DMS53 treated with DMSO at 0.1 percent for 48 hours (cell line): ENCODE data around the gene MGAT4A.

Experiments
- DNase-seq: peaks from one replicate; lab custom pipeline; 2025; ENCODE audit not compliant: unreplicated experiment; lab: John Stamatoyannopoulos, UW

MGAT4A gene

GRCh38 chr2:98731041-98731893 lies at the start of gene MGAT4A:
MGAT4A (minus strand) TSS chr2:98731132; CDS start chr2:98726332, 4,800 bp downstream.
- DNase-seq, result peak; percentile 79

GRCh38 chr2:98778741-98779483 lies 48.0 kb upstream of the MGAT4A start:
- DNase-seq, result no peak

- DNase-seq, result no peak
Measured at GRCh38 chr2:98778151-98778550, 47.2 kb upstream of the MGAT4A start.

DNA sequence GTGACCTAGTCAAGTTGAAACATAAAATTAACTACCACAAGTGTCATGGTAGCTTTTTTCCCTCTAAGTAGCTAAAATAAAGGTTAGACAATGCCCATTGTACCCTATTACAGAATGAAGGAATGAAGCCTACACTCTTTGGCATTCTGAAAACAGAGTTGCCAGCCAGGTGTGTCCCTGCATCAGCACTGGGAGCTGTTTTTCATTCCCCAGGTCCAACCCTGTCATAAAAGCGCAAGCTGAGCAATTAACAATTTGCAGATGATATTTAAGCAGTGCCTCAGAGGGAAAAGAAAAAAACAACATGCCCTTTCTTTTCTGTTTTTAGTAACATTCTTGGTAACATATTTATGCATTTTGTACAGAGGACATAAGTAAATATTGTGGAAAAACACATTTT lies 46.8 kb upstream of the MGAT4A start:
- DNase-seq, result no peak

GRCh38 chr2:98777076-98777475 lies 46.1 kb upstream of the MGAT4A start:
- no peak for DNase-seq

GRCh38 chr2:98776136-98776535 lies 45.2 kb upstream of the MGAT4A start:
- DNase-seq, result no peak

DNA sequence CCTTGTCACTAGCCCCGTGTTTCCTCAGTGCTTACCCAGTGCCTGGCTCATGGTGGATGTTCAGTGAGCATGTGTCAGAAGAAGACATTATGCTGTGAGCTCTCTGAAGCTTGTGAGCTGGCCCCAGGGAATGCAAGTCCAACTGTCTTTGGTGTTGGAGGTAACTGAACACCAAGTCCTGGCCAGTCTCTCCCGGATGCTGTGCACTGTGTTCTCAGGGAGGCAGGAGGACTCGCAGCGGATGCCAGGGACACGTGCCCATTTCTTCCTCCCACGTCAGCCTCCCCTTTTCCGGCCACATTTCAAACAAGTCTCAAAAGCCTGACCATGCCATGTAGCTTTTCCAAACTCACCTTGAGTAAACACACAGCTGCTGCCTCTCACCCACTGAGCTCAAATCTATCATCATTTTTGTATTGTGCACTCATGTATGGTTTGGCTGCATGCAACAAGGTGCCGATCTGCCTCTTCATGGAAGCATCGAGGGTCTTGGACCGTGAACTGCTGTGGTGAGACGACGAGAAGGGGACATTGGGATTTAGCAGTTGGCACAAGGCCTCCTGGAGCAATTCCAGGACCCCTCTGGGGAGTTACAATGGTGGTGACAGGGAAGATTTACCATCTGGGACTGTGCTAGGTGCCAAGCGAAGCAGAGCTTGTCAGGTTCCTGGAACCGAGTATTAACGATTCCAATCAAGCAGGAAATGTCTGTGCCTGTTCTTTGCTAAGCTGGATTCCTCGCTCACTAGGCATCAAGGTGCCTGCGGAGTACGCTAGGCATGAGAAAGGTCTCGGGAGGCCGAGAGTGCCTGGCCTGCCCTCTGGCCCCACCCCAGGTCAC lies 44.4 kb upstream of the MGAT4A start:
- no peak for DNase-seq

DNA sequence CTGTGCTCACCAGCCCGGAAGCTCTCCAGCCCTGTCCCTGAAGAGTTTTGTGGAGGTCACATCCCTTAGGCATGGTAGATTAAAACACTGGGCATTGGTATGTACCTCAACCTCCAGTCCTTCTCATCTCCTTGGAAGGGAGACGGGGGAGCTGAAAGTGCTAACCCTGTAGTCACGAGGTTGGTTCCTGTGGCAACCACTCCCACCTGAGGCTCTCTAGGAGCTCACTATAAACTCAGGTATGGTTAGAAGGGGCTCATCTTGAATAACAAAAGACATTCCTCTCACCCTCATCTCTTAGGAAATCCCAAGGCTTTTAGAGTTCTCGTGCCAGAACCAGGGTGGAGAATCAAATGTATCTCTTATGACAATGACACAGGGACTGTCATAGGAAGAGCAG lies 43.0 kb upstream of the MGAT4A start:
- DNase-seq, result no peak

DNA sequence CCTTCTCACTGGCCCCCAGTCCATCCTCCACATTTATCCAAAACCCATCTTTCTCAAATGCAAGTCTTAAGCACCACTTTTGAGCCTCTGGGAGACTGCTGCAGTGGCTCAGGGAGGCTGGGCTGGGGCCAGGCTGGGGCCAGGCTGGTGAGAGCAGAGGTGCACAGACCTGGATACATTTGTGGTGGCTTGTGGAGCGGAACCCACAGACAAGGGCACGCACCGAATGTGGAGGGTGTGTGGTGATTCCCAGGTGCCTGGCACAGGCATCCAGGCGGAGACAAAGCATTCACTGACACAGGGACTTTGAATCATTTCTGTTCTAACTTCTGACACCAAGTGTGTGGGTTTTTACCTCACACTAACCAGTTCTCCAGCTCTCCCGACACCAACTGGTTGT lies 42.2 kb upstream of the MGAT4A start:
- no peak for DNase-seq

DNA sequence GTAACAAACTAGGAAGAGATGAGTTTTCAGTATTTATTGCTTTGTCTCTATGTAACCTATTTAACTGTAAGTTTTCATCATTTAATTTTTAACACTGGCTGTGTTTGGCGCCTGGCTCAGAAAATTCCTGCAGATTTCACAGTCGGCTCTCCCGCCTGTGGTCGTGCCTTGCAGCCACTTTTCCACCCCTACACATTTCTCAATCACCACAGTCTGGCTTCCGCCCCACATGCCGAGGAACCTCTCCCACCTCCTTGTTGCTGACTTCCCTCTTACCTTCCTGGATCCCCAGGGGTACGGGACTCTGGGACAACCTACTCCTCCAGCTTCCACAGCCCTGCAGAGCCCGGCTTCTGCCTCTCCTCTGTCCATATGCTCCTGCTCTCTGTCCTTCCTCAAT lies 41.6 kb upstream of the MGAT4A start:
- DNase-seq, result no peak

- no peak for DNase-seq
Measured at GRCh38 chr2:98771721-98772524, 41.0 kb upstream of the MGAT4A start.

DNA sequence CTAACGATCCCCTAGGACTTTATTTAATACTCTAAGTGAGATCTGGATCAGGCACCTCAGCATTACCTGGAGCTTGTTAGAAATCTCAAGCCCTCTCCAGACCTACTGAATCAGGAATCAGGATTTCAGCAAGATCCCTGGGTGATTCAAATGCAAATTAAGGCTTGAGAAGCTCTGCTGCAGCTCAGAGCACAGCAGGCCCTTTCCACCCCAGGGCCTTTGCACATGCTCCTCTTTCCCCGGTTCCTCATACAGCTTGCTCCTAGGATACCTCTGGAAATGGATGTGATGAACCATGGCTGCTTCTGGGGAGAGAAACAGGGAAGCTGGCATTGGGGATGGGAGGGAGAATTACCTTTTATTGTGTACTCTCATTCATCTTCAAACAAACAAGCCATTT lies 40.3 kb upstream of the MGAT4A start:
- DNase-seq, result no peak

DNA sequence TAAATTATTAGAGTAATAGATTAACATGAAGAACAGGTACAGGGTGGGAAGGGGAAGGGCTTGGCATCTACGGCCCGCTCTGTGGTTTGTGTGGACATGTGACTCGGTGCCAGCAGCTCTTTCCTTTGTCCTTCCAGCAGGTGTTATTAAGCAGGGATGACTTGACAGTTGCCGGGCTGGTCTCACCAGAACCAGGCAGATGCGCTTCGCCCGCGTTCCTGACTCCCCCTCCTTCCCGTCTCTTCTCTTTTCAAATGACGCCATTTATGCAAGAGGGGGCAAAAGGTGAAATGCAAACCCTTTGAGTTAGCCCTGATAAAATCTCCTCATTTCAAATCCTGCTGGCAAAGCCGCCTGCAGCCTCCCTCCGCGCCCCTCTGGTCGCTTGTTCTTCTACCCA lies 38.9 kb upstream of the MGAT4A start:
- DNase-seq, result peak; percentile 100

DNA sequence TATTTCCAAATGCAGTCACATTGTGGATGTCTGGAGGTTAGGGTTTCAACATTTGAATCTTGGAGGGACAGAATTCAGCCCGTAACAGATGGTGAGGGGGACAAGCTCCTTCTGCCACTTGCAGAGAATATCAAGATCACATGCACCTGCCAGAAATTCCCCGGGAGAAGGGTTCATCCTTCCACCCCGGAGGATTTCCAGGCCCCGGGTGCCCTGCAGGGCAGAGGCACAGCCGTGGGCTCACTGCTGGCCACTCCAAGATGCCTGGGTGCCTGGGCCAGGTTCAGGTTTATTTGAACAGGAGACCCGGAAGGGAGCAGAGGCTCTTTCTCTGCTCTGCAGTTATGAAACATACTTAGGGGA lies 38.2 kb upstream of the MGAT4A start:
- DNase-seq, result peak; percentile 83

GRCh38 chr2:98768384-98769113 lies 37.6 kb upstream of the MGAT4A start:
- DNase-seq, result peak; percentile 95

DNA sequence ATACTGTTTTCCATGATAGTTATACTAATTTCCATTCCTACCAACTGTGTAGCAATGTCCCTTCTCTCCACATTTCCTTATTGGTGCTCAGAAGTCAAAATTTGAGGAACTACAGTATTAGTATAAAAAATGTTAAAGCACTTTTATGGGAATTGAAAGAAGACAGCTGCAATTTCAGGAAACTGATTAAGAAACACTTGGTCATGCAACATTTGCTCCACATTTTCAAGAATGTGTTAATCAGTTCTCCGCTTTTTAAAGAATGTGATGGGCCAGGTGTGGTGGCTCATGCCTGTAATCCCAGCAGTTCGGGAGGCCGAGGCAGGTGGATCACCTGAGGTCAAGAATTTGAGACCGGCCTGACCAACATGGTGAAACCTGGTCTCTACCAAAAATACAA lies 33.6 kb upstream of the MGAT4A start:
- DNase-seq, result no peak

- no peak for DNase-seq
Measured at GRCh38 chr2:98763209-98763951, 32.4 kb upstream of the MGAT4A start.

DNA sequence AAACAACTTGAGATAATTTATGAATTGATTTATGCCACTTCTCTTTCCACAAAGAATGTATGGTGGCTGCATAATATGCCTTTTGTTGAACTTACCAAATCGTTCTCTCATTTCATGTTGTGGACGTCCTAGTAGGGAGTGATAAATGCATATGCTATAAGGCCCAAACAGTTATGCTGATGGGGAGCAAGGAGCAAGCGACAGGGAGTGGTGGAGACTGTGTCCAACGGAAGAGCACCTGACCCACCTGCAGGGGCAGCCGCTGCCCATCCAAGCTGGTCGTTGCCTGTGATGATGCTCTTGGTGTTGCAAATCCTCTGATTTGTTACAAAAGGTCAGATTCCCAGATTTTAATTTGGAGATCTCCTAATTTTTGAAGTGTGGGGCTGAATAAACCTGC lies 31.0 kb upstream of the MGAT4A start:
- no peak for DNase-seq

- DNase-seq, result no peak
Measured at GRCh38 chr2:98761267-98761781, 30.4 kb upstream of the MGAT4A start.
